BJ (cell line): ENCODE data around the gene ESRRB. TPM values are rescaled to one million over a fixed set of nuclear protein-coding genes. Genes with fewer than 3 reads are reported as not detected.

Experiments
- CTCF ChIA-PET: fragments of 350-600 bp; formaldehyde crosslinking; extraction: SDS; loops from one replicate; lab custom pipeline; 2021; ENCODE audit warnings: antibody characterized with exemption, inconsistent platforms; lab: Yijun Ruan, JAX
- POLR2A ChIA-PET: fragments of 300-600 bp; sonication (Branson Sonifier 250); formaldehyde crosslinking; extraction: SDS; loops from one replicate; lab custom pipeline; 2021; ENCODE audit warnings: antibody characterized with exemption; lab: Charles Lee
- DNase-seq: peaks from one replicate; pipeline ENCODE4 v3.0.0-alpha.2; 2011; ENCODE audit warnings: low read depth
- H3K27me3 ChIP-seq: 2 replicates; pipeline ENCODE4 v1.6.0; 2011; ENCODE audit warnings: low read length; ENCODE audit not compliant: control insufficient read depth, insufficient read depth
- H3K36me3 ChIP-seq: 2 replicates; pipeline ENCODE4 v1.5.1; 2011; ENCODE audit warnings: low read length; ENCODE audit not compliant: control insufficient read depth, insufficient read depth
- H3K4me3 ChIP-seq: 2 replicates; pipeline ENCODE4 v1.5.1; 2011; ENCODE audit warnings: low read depth, mild to moderate bottlenecking, control low read depth, low read length
- polyA plus RNA-seq: library from polyadenylated mRNA; depleted of rRNA; stranded (reverse); fragments of >200 nt; gene quantifications from 2 replicates; pipeline ENCODE4 v1.2.3, GENCODE V29; 2011
- TF ChIP-seq, protein P1 (sequence below): IDR thresholded peaks from 2 replicates; pipeline ENCODE4 v1.5.1; 2011; ENCODE audit warnings: low read depth, mild to moderate bottlenecking, control low read depth, inconsistent platforms, low read length, moderate library complexity; ENCODE audit not compliant: insufficient read depth

The ESRRB gene
- polyA plus RNA-seq, 1 experiment, result not detected

DNA sequence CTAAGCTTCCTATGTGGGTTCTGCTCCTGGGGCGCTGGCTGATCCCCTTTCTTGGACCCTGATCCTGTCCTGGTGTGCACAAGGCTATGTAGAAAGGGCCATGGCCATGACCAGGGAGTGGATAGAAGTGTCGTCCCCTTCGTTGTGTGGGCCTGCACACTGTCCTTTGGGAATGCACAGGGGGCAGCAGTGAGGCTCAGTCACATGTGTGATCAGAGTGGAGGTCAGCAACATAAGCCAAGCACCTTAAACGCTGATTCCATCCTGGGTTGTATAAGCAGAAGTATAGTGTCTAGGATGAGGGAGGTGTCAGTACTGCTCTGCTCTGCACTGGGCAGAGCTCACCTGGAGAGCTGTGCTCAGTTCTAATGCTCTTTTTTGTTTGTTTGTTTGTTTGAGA is 48.4 kb downstream of the ESRRB start:
- TF ChIP-seq, protein P1, sequence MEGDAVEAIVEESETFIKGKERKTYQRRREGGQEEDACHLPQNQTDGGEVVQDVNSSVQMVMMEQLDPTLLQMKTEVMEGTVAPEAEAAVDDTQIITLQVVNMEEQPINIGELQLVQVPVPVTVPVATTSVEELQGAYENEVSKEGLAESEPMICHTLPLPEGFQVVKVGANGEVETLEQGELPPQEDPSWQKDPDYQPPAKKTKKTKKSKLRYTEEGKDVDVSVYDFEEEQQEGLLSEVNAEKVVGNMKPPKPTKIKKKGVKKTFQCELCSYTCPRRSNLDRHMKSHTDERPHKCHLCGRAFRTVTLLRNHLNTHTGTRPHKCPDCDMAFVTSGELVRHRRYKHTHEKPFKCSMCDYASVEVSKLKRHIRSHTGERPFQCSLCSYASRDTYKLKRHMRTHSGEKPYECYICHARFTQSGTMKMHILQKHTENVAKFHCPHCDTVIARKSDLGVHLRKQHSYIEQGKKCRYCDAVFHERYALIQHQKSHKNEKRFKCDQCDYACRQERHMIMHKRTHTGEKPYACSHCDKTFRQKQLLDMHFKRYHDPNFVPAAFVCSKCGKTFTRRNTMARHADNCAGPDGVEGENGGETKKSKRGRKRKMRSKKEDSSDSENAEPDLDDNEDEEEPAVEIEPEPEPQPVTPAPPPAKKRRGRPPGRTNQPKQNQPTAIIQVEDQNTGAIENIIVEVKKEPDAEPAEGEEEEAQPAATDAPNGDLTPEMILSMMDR, result no peak
- Histone ChIP-seq H3K27me3 (peaks cover 2% of the 10 kb centered on the region; the same call in 1 of the 2 replicates), H3K36me3 (no peaks in the 10 kb centered on the region), H3K4me3 (no peak overlapping the region)
- CTCF ChIA-PET, result no interaction called here
- DNase-seq, result no peak
- POLR2A ChIA-PET, result no interaction called here

DNA sequence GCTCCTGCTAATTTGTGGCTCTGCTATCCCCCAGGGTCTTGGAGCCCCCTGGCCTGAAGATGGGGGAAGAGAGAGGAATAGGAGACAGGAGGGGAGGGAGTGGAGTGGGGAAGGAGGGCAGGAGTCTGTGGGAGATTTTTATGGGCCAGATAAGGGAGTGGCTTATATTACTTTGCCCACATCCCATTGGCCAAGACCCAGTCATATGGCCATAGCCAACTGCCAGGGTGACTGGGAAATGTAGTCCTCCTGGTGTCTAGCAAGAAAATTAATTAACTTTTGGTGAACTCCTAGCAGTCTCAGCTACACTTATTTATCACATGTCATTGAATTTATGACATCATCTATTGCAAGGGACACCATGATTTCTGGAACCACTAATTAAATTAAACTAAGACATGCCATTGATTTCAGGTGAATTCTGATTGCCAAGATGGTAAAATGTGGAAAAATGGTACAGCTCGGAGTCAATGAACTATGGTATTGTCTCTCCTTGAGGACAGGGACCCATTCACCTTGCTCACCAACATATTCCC is 50.3 kb downstream of the ESRRB start:
- TF ChIP-seq, protein P1, result no peak
- no peak overlapping the region for H3K4me3 ChIP-seq
- ChIA-PET POLR2A (no interaction called here), CTCF (no interaction called here)
- peaks cover 2% of the 10 kb centered on the region; the same call in 1 of the 2 replicates for H3K27me3 ChIP-seq
- H3K36me3 ChIP-seq, result no peaks in the 10 kb centered on the region
- DNase-seq, result no peak

DNA sequence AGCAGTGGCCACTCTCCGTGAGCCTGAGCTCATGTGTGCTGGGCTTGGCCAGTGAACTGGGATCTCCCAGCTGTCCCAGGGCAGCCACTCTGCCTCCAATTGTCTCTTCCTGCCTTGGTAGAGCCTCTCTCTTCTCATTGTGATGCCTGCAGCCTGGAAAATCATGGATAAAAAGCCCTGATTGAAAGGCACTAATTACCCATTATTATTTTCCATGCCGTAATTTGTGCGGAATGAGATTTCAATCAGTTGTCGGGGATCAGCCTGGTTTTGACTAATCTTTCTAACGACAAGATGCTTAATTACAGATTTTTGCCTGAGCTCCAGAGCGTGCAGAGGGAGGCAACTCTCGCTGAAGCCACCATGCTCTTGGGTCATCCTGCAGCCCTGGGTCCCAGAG is 52.7 kb downstream of the ESRRB start:
- 0 out of 2 replicates have a peak, but pooled peaks cover 2% of the 10 kb centered on the region for H3K27me3 ChIP-seq
- H3K36me3 ChIP-seq, result no peaks in the 10 kb centered on the region
- no peak overlapping the region for H3K4me3 ChIP-seq
- ChIA-PET POLR2A (no interaction called here), CTCF (no interaction called here)
- TF ChIP-seq, protein P1, result no peak
- no peak for DNase-seq

DNA sequence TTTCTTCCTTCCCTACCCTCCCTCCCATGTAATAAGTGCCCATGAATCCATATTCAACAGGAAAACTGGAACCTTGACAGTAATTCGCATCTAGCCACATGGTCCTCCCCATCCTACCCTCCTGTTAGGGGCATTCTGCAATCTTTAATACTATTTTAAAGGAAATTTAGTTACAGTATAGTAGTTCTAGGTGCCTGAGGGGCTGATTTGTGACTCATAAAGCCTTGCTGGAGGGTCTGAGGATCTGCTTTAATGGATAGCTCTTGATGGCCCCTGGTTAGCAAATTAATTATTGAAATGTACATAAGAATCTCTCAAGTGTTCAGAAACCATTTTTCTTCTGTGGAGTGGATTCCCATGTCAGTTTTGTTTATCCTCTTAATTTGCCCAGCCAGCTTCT is 54.1 kb downstream of the ESRRB start:
- DNase-seq, result no peak
- TF ChIP-seq, protein P1, result no peak
- H3K4me3 ChIP-seq, result no peak overlapping the region
- ChIA-PET POLR2A (no interaction called here), CTCF (no interaction called here)
- no peaks in the 10 kb centered on the region for H3K36me3 ChIP-seq
- 0 out of 2 replicates have a peak, but pooled peaks cover 2% of the 10 kb centered on the region for H3K27me3 ChIP-seq

DNA sequence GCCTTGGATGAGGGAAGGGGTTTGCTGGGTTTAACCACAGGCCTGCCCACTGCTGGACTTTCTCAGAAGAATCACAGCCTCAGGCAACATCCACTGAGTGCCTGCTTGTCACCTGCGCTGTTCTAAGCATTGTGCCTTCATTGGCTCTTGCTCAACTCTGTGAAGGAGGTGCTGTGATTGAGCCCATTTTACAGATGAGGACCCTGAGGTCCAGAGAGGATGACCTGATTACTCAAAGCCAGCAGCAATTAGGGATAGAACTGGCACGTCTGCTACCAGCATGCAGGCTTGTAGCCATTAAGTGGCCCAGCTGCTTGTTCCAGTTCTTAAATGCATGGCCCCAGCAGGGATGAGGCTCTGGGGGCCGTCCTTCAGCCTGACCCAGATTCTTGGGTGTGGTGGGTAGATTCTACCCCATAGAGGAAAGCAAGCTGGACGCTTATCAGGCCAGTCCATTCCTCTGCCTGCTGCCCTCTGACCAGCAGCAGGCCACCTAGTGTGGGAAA is 54.6 kb downstream of the ESRRB start:
- POLR2A ChIA-PET, result no interaction called here
- DNase-seq, result no peak
- CTCF ChIA-PET, result no interaction called here
- TF ChIP-seq, protein P1, result no peak
- Histone ChIP-seq H3K4me3 (no peak overlapping the region), H3K36me3 (no peaks in the 10 kb centered on the region), H3K27me3 (0 out of 2 replicates have a peak, but pooled peaks cover 2% of the 10 kb centered on the region)
